ENCODE measurements around the gene PAX6. TPM values are rescaled to one million over a fixed set of nuclear protein-coding genes. Genes with fewer than 3 reads are reported as not detected.

PAX6 gene
- polyA plus RNA-seq, 2 of the 4 experiments (the other 2 are of a cell fraction), result 1.8 to 2.0 TPM

- TF ChIP-seq EHMT2 (IDR thresholded peaks at IDR 0.05; ENCODE audit: low read depth), result no peak
These were observed 12.3 kb downstream of the PAX6 start (continued) for GRCh38 chr11:31798554-31799434.

DNA sequence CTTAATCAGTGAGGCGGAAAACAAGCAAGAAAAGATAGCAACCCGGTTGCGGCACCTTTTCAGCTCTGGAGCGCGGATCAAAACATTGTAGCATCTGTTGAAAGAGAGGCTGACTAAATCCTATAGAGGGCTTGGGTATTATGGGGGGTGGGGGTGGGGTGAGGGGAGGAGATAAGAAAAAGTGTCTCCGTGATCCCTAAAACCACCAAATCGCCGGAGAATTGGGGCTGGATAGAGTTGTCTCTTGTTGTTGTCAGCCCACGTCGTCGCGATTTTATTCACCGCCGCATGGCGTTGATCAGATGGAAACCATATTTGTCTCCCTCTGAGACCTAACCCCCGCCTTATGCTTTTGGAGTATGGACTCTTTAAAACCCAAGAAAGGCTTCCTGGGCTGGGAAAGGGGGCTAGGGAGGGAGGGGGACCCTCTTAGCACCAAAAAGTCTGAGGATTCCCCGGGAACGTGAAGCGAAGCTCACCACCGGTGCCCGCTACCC is 13.0 kb downstream of the PAX6 start:
- Histone ChIP-seq H3K4me3 (no peak overlapping the region), H3K27ac (no peak overlapping the region), H3K4me1 (no peaks in the 10 kb centered on the region), H3K9me3 (no peaks in the 10 kb centered on the region), H3K4me2 (no peak overlapping the region)
- no peak for TF ChIP-seq RCOR1 (IDR thresholded peaks at IDR 0.05; ENCODE audit: low read depth, low read length)
- TF ChIP-seq BHLHE40 (IDR thresholded peaks at IDR 0.05; ENCODE audit: low read depth, low read length), result no peak
- no peak for TF ChIP-seq POLR2AphosphoS2 (conservative IDR thresholded peaks at IDR 0.05; ENCODE audit: low read length)
- 90% methylated on average over 21 of the region's 21 CpGs for WGBS (ENCODE audit: missing lambda C conversion rate)
- CTCF ChIA-PET, result no interaction called here
- FAIRE-seq (no peak), DNase-seq (ENCODE audit: low read depth in 1 of 2, low spot score in 1 of 2) (no peak), ATAC-seq (no peak)
- POLR2A ChIA-PET, result no interaction called here

GRCh38 chr11:31797190-31798056 is 13.7 kb downstream of the PAX6 start:
- ATAC-seq (no peak), FAIRE-seq (no peak), DNase-seq (ENCODE audit: low read depth in 1 of 2, low spot score in 1 of 2) (no peak)
- ChIA-PET POLR2A (no interaction called here), CTCF (no interaction called here)
- Histone ChIP-seq H3K9me3 (no peaks in the 10 kb centered on the region), H3K4me3 (no peak overlapping the region), H3K4me2 (no peak overlapping the region), H3K27ac (no peak overlapping the region), H3K4me1 (no peaks in the 10 kb centered on the region)
- TF ChIP-seq, protein P1, sequence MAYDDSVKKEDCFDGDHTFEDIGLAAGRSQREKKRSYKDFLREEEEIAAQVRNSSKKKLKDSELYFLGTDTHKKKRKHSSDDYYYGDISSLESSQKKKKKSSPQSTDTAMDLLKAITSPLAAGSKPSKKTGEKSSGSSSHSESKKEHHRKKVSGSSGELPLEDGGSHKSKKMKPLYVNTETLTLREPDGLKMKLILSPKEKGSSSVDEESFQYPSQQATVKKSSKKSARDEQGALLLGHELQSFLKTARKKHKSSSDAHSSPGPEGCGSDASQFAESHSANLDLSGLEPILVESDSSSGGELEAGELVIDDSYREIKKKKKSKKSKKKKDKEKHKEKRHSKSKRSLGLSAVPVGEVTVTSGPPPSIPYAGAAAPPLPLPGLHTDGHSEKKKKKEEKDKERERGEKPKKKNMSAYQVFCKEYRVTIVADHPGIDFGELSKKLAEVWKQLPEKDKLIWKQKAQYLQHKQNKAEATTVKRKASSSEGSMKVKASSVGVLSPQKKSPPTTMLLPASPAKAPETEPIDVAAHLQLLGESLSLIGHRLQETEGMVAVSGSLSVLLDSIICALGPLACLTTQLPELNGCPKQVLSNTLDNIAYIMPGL (CRISPR knock-in tag; IDR thresholded peaks at IDR 0.05; ENCODE audit: borderline replicate concordance), result no peak
- no peak for TF ChIP-seq JUNB (IDR thresholded peaks at IDR 0.05)
- TF ChIP-seq, protein P2, sequence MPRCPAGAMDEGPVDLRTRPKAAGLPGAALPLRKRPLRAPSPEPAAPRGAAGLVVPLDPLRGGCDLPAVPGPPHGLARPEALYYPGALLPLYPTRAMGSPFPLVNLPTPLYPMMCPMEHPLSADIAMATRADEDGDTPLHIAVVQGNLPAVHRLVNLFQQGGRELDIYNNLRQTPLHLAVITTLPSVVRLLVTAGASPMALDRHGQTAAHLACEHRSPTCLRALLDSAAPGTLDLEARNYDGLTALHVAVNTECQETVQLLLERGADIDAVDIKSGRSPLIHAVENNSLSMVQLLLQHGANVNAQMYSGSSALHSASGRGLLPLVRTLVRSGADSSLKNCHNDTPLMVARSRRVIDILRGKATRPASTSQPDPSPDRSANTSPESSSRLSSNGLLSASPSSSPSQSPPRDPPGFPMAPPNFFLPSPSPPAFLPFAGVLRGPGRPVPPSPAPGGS (IDR thresholded peaks at IDR 0.05), result no peak
- no peak for TF ChIP-seq MAZ (IDR thresholded peaks at IDR 0.05; ENCODE audit: borderline replicate concordance, low read depth, low read length)
- no peak for TF ChIP-seq SMC3 (IDR thresholded peaks at IDR 0.05)
- TF ChIP-seq BHLHE40 (IDR thresholded peaks at IDR 0.05; ENCODE audit: low read depth, low read length), result no peak
- no peak for TF ChIP-seq SREBF2 (IDR thresholded peaks at IDR 0.05)
- TF ChIP-seq RAD21 (conservative IDR thresholded peaks at IDR 0.05 in 1 of 2, IDR thresholded peaks at IDR 0.05 in 1 of 2), result no peak
- no peak for TF ChIP-seq RNF2 (IDR thresholded peaks at IDR 0.05; ENCODE audit: borderline replicate concordance, low read depth)
- no peak for TF ChIP-seq HDAC2 (IDR thresholded peaks at IDR 0.05)
- no peak for TF ChIP-seq MYC (IDR thresholded peaks at IDR 0.05; ENCODE audit: borderline replicate concordance, low read length)
- no peak for TF ChIP-seq KDM5A (IDR thresholded peaks at IDR 0.05)
- TF ChIP-seq, protein P3, sequence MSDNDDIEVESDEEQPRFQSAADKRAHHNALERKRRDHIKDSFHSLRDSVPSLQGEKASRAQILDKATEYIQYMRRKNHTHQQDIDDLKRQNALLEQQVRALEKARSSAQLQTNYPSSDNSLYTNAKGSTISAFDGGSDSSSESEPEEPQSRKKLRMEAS (IDR thresholded peaks at IDR 0.05), result no peak
- no peak for TF ChIP-seq KDM1A (IDR thresholded peaks at IDR 0.05; ENCODE audit: low read depth)
- no peak for TF ChIP-seq ZSCAN20 (CRISPR knock-in tag; IDR thresholded peaks at IDR 0.05)
- 81% methylated on average over 31 of the region's 31 CpGs for WGBS (ENCODE audit: missing lambda C conversion rate)
